ENCODE results near the gene DDO. TPM values are rescaled to one million over a fixed set of nuclear protein-coding genes. Genes with fewer than 3 reads are reported as not detected.
A peak's percentile ranks its signal among the peaks of the same experiment; 100 is the strongest.

DDO gene
- total and polyA plus RNA-seq, 9 of the 15 experiments (the other 6 are each of a cell fraction or from before 2014, with no cell fraction given), result not detected

GRCh38 chr6:110389689-110390382 is 25.5 kb downstream of the DDO start:
- no peak for FAIRE-seq
- 0% methylated on average over 4 of the region's 4 CpGs for WGBS (ENCODE audit: insufficient coverage, low coverage, missing lambda C conversion rate)
- H2AFZ ChIP-seq (ENCODE audit: low read depth, low read length), result no peak overlapping the region
- CTCF ChIA-PET (ENCODE audit: low intra/inter-chr PET ratio), result interaction anchor here (1.3 to 1.9 kb wide), 5 partner anchors 210 to 863 kb away, joined by 3 to 15 read pairs (median 7); partner anchors contain the start of genes CDC40 and WASF1
- H3K9ac ChIP-seq (ENCODE audit: insufficient read depth in 1 of 2, low read depth in 2 of 2, low read length in 2 of 2), result no peak overlapping the region
- DNase-seq (ENCODE audit: extremely low read depth in 1 of 4, low spot score in 3 of 4), result peak in 1 of 4 experiments; percentile 23
- intact Hi-C loops (cut with micrococcal nuclease) (loop anchor here (1.0 to 10.0 kb wide), 4 partner anchors 353 to 863 kb away; no protein-coding TSS in a partner anchor), in situ Hi-C loops (cut with MboI) (loop anchor here (5.0 to 25.0 kb wide), 4 partner anchors 215 to 853 kb away; partner anchors contain the start of gene WASF1)
- H3K4me3 ChIP-seq, result no peak overlapping the region
- BruUV-seq (replicated peaks), result no TSS peak
- no peaks in the 10 kb centered on the region for H3K36me3 ChIP-seq (ENCODE audit: control insufficient read depth, insufficient read depth, low read length)
- POLR2A ChIA-PET, result interaction anchor here (0.6 kb wide), 2 partner anchors 51 to 223 kb away, joined by 3 read pairs; no protein-coding TSS in a partner anchor
- H4K20me1 ChIP-seq (replicated peaks; ENCODE audit: control insufficient read depth, insufficient read depth, low read length), result no peaks in the 10 kb centered on the region
- H3K9me3 ChIP-seq (replicated peaks; ENCODE audit: control insufficient read depth, insufficient read depth, low read depth, low read length), result no peaks in the 10 kb centered on the region
- no peak overlapping the region for H3K4me2 ChIP-seq (ENCODE audit: insufficient read depth, low read length)
- no peaks in the 10 kb centered on the region for H3K9me1 ChIP-seq (ENCODE audit: control insufficient read depth, insufficient read depth, low read length)
- H3K27ac ChIP-seq (ENCODE audit: extremely low read depth, low read depth, low read length), result no peak overlapping the region
- ATAC-seq, result peak; percentile 42; the same call in 1 of the 3 replicates
- peaks cover 0 to 12% of the 10 kb centered on the region in 2 experiments; a peak in 2 of 5 replicates for H3K27me3 ChIP-seq (ENCODE audit: control insufficient read depth in 2 of 2, insufficient read depth in 2 of 2, low read length in 2 of 2)
- peaks cover 0 to 3% of the 10 kb centered on the region in 2 experiments; a peak in 2 of 5 replicates for H3K4me1 ChIP-seq (replicated peaks in 1 of 2; ENCODE audit: control insufficient read depth in 2 of 2, insufficient read depth in 2 of 2, low read length in 2 of 2)
- H3K79me2 ChIP-seq (ENCODE audit: control insufficient read depth, insufficient read depth, low read length), result no peaks in the 10 kb centered on the region
- TF ChIP-seq WHSC1 (IDR thresholded peaks at IDR 0.05; ENCODE audit: low read length), result no peak
- TF ChIP-seq, protein P1, sequence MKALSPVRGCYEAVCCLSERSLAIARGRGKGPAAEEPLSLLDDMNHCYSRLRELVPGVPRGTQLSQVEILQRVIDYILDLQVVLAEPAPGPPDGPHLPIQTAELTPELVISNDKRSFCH (CRISPR knock-in tag; IDR thresholded peaks at IDR 0.05), result no peak
- TF ChIP-seq, protein P1 (tag; IDR thresholded peaks at IDR 0.05), result peak; percentile 29; the same call in 1 of the 2 replicates
- peak; percentile 53; the same call in 1 of the 2 replicates for TF ChIP-seq CBFA2T2 (conservative IDR thresholded peaks at IDR 0.05)
- TF ChIP-seq ETV5 (CRISPR knock-in tag; IDR thresholded peaks at IDR 0.05; ENCODE audit: low read depth), result no peak; the same call in 1 of the 2 replicates
- peak; percentile 48; the same call in 1 of the 2 replicates for TF ChIP-seq GABPA (tag; conservative IDR thresholded peaks at IDR 0.05; ENCODE audit: low read depth)
- no peak for TF ChIP-seq SRF (CRISPR knock-in tag; IDR thresholded peaks at IDR 0.05)
- TF ChIP-seq TAL1 (IDR thresholded peaks at IDR 0.05), result peak; percentile 52
- TF ChIP-seq JUNB (CRISPR knock-in tag; conservative IDR thresholded peaks at IDR 0.05), result no peak
- no peak for TF ChIP-seq SRSF3 (IDR thresholded peaks at IDR 0.05; ENCODE audit: insufficient read depth, low read length)
- TF ChIP-seq, protein P2, sequence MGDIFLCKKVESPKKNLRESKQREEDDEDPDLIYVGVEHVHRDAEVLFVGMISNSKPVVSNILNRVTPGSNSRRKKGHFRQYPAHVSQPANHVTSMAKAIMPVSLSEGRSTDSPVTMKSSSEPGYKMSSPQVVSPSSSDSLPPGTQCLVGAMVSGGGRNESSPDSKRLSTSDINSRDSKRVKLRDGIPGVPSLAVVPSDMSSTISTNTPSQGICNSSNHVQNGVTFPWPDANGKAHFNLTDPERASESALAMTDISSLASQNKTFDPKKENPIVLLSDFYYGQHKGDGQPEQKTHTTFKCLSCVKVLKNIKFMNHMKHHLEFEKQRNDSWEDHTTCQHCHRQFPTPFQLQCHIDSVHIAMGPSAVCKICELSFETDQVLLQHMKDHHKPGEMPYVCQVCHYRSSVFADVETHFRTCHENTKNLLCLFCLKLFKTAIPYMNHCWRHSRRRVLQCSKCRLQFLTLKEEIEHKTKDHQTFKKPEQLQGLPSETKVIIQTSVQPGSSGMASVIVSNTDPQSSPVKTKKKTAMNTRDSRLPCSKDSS (IDR thresholded peaks at IDR 0.05; ENCODE audit: low read depth, partially characterized antibody), result no peak
- TF ChIP-seq, protein P3, sequence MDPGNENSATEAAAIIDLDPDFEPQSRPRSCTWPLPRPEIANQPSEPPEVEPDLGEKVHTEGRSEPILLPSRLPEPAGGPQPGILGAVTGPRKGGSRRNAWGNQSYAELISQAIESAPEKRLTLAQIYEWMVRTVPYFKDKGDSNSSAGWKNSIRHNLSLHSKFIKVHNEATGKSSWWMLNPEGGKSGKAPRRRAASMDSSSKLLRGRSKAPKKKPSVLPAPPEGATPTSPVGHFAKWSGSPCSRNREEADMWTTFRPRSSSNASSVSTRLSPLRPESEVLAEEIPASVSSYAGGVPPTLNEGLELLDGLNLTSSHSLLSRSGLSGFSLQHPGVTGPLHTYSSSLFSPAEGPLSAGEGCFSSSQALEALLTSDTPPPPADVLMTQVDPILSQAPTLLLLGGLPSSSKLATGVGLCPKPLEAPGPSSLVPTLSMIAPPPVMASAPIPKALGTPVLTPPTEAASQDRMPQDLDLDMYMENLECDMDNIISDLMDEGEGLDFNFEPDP (CRISPR knock-in tag; IDR thresholded peaks at IDR 0.05), result no peak
- TF ChIP-seq TAF1 (IDR thresholded peaks at IDR 0.05; ENCODE audit: control insufficient read depth, extremely low read depth, insufficient read depth, low read length, severe bottlenecking), result no peak
- no peak for TF ChIP-seq ZNF785 (CRISPR knock-in tag; IDR thresholded peaks at IDR 0.05)
- TF ChIP-seq ZNF140 (CRISPR knock-in tag; IDR thresholded peaks at IDR 0.05), result no peak
- TF ChIP-seq SRSF7 (optimal IDR thresholded peaks at IDR 0.05; ENCODE audit: low read depth, low read length), result no peak
- TF ChIP-seq NCOA1 (IDR thresholded peaks at IDR 0.05; ENCODE audit: low read depth), result no peak
- no peak for TF ChIP-seq SIN3A (IDR thresholded peaks at IDR 0.05; ENCODE audit: borderline replicate concordance in 2 of 2, control insufficient read depth in 1 of 2, low read depth in 2 of 2, low read length in 2 of 2)
- TF ChIP-seq SMAD4 (CRISPR knock-in tag; conservative IDR thresholded peaks at IDR 0.05), result peak; percentile 95
